ENCODE measurements around the gene THSD4.

- TF ChIP-seq EZH2phosphoT487 (IDR thresholded peaks at IDR 0.05; ENCODE audit: borderline replicate concordance, low read length), result no peak
- TF ChIP-seq, protein P1, sequence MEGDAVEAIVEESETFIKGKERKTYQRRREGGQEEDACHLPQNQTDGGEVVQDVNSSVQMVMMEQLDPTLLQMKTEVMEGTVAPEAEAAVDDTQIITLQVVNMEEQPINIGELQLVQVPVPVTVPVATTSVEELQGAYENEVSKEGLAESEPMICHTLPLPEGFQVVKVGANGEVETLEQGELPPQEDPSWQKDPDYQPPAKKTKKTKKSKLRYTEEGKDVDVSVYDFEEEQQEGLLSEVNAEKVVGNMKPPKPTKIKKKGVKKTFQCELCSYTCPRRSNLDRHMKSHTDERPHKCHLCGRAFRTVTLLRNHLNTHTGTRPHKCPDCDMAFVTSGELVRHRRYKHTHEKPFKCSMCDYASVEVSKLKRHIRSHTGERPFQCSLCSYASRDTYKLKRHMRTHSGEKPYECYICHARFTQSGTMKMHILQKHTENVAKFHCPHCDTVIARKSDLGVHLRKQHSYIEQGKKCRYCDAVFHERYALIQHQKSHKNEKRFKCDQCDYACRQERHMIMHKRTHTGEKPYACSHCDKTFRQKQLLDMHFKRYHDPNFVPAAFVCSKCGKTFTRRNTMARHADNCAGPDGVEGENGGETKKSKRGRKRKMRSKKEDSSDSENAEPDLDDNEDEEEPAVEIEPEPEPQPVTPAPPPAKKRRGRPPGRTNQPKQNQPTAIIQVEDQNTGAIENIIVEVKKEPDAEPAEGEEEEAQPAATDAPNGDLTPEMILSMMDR (IDR thresholded peaks at IDR 0.05; ENCODE audit: low read depth, low read length, poor library complexity, severe bottlenecking), result no peak
These were observed 455.5 kb downstream of the THSD4 start for GRCh38 chr15:71570736-71571135.
